Activated CD8-positive, alpha-beta memory T cell treated with anti-CD3 and anti-CD28 coated beads, Interleukin-2, amount 50 U/mL, for 24 hours (primary cell): ENCODE data around the gene SEMA6C.
"Not testable (repeated sequence)": the region's sequence is repeated elsewhere in the genome, so short reads cannot be mapped to it uniquely, and the experiment has no call there.

Source experiments
- DNase-seq: peaks from one replicate; pipeline ENCODE4 v3.0.0-alpha.2; 2020; ENCODE audit errors: extremely low read depth

SEMA6C gene

GRCh38 chr1:151130987-151131586 lies 15.3 kb downstream of the SEMA6C start:
- DNase-seq = peak; percentile 65

- DNase-seq = no peak
Observed at GRCh38 chr1:151128800-151129199, 17.6 kb downstream of the SEMA6C start.

GRCh38 chr1:151124763-151125403 lies 21.5 kb downstream of the SEMA6C start:
- DNase-seq = no peak

GRCh38 chr1:151113877-151114276 lies 32.6 kb downstream of the SEMA6C start:
- no peak for DNase-seq

- no peak for DNase-seq
Observed at GRCh38 chr1:151108331-151108730, 38.1 kb downstream of the SEMA6C start.

- DNase-seq = no peak
Observed at GRCh38 chr1:151106894-151107293, 39.5 kb downstream of the SEMA6C start.

GRCh38 chr1:151104630-151105029 lies 41.8 kb downstream of the SEMA6C start:
- no peak for DNase-seq

GRCh38 chr1:151098126-151098525 lies 48.3 kb downstream of the SEMA6C start:
- no peak for DNase-seq

GRCh38 chr1:151097426-151097825 lies 49.0 kb downstream of the SEMA6C start:
- DNase-seq = not testable (repeated sequence)

- no peak for DNase-seq
Observed at GRCh38 chr1:151085953-151086559, 60.4 kb downstream of the SEMA6C start.
